Measurements from ENCODE around the gene CNGB1. TPM values are rescaled to one million over a fixed set of nuclear protein-coding genes. Genes with fewer than 3 reads are reported as not detected.

Gene CNGB1
- total RNA-seq, 4 donors from 2014 or later, result 0.13 TPM; not detected in 3

GRCh38 chr16:58000706-58001676, 30.1 kb upstream of the CNGB1 start, which contains the start of gene USB1:
USB1 (plus strand) TSS chr16:58001407; CDS start chr16:58001484, 77 bp downstream.
- Histone ChIP-seq H3K27ac (peak within 1 kb of the TSS; percentile 55 to 94 (median 63)), H3K9me3 (no peaks in the 10 kb centered on the region), H3K4me1 (peaks cover 34 to 49% of the 10 kb centered on the region in 2 donors), H3K27me3 (no peaks in the 10 kb centered on the region), H3K36me3 (peaks cover 10 to 11% of the 10 kb centered on the region in 2 donors), H3K4me3 (replicated peaks in 1 of 3) (peak within 1 kb of the TSS; percentile 40 to 62 (median 47))
- TF ChIP-seq POLR2A (IDR thresholded peaks at IDR 0.05) (peak in 1 of 2 donors; percentile 81), CTCF (IDR thresholded peaks at IDR 0.05) (peak; percentile 38 to 90 (median 56))
- WGBS, 2 donors, result 2 to 5% methylated on average over 4 to 27 of the region's 81 CpGs
- DNase-seq, result peak; percentile 83 to 84
- intact Hi-C loops (cut with DNase I), result loop anchor here (5.0 kb wide), 1 partner anchor 244 kb away; no protein-coding TSS in a partner anchor

GRCh38 chr16:57999971-58000705, 29.2 kb upstream of the CNGB1 start, which contains the start of gene ZNF319:
ZNF319 (minus strand) TSS chr16:58000672; CDS start chr16:57998265, 2,407 bp downstream.
- H3K4me3 ChIP-seq (replicated peaks in 1 of 3), result peak within 1 kb of the TSS; percentile 40 to 62 (median 47)
- no peaks in the 10 kb centered on the region for H3K9me3 ChIP-seq
- peaks cover 41 to 58% of the 10 kb centered on the region in 2 donors for H3K4me1 ChIP-seq
- WGBS, 2 donors, result 0 to 15% methylated on average over 5 to 7 of the region's 95 CpGs
- DNase-seq, result no peak
- peak within 1 kb of the TSS; percentile 63 to 94 (median 66) for H3K27ac ChIP-seq
- no peak for TF ChIP-seq CTCF (IDR thresholded peaks at IDR 0.05)
- peak in 1 of 2 donors; percentile 51 for TF ChIP-seq POLR2A (IDR thresholded peaks at IDR 0.05)
- H3K36me3 ChIP-seq, result peaks cover 10 to 11% of the 10 kb centered on the region in 2 donors
- H3K27me3 ChIP-seq, result no peaks in the 10 kb centered on the region
- intact Hi-C loops (cut with DNase I), result loop anchor here (5.0 to 10.0 kb wide), 2 partner anchors 195 to 243 kb away; partner anchors contain the start of gene KIFC3

- Histone ChIP-seq H3K4me1 (peaks cover 48 to 58% of the 10 kb centered on the region in 2 donors), H3K36me3 (peaks cover 10 to 11% of the 10 kb centered on the region in 2 donors), H3K9me3 (no peaks in the 10 kb centered on the region), H3K27me3 (no peaks in the 10 kb centered on the region), H3K4me3 (replicated peaks in 1 of 3) (peak overlapping the region; percentile 40 to 62 (median 47)), H3K27ac (peak overlapping the region; percentile 57 to 94 (median 66))
- intact Hi-C loops (cut with DNase I), result loop anchor here (10.0 kb wide), 1 partner anchor 195 kb away; the partner anchor contains the start of gene KIFC3
- WGBS, 2 donors, result 29 to 38% methylated on average over 5 to 6 of the region's 6 CpGs
- no peak for TF ChIP-seq POLR2A (IDR thresholded peaks at IDR 0.05)
- no peak for TF ChIP-seq CTCF (IDR thresholded peaks at IDR 0.05)
- peak in 1 of 2 donors; percentile 27 for DNase-seq
These were observed 28.5 kb upstream of the CNGB1 start for GRCh38 chr16:57999366-57999970.

- peak overlapping the region in 1 of 3 donors; percentile 91 for H3K27ac ChIP-seq
- 83 to 96% methylated on average over 3 of the region's 3 CpGs for WGBS, 2 donors
- H3K4me3 ChIP-seq (replicated peaks in 1 of 3), result no peak overlapping the region
- peaks cover 10 to 11% of the 10 kb centered on the region in 2 donors for H3K36me3 ChIP-seq
- intact Hi-C loops (cut with DNase I), result loop anchor here (10.0 kb wide), 1 partner anchor 194 kb away; the partner anchor contains the start of gene KIFC3
- TF ChIP-seq POLR2A (IDR thresholded peaks at IDR 0.05), result no peak
- H3K9me3 ChIP-seq, result no peaks in the 10 kb centered on the region
- no peak for DNase-seq
- peaks cover 53 to 63% of the 10 kb centered on the region in 2 donors for H3K4me1 ChIP-seq
- H3K27me3 ChIP-seq, result no peaks in the 10 kb centered on the region
These were observed 28.1 kb upstream of the CNGB1 start for GRCh38 chr16:57998992-57999365.
